ENCODE results near the gene ADPRS.

Gene ADPRS

DNA sequence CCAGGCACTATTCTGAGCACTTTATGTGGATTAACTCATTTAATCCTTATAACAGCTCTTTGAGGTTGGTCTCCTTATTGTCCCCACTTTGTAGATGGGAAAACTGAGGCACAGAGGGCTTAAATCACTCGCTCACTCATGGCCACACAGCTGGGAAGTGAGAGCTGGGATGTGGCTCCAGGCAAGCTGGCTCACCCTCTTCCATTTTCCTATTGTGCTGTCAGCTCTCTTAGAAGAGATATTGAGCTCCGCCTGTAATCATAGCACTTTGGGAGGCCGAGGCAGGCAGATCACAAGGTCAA is 40.2 kb downstream of the ADPRS start:
- DNase-seq (ENCODE audit: low read depth in 1 of 2, low spot score in 1 of 2) = no peak

DNA sequence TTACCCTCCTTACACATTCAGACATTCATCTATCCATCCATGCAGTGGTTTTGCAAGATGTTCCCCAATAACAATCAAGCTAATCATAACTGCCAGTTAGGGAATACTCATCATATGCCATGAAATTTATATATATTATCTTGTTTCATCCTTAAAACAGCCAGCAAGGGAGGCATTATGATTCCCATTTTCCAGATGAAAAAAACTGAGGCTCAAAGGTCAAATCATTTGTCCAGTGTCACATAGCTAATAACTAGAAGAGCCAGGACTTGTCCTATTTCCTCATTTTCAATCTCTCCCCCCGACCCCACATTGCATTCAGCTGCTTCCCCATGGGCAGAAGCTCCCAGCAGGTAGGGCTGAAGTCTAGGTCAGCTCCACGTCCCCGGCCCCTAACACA is 43.3 kb downstream of the ADPRS start:
- no peak for DNase-seq (ENCODE audit: low read depth in 1 of 2, low spot score in 1 of 2)

DNA sequence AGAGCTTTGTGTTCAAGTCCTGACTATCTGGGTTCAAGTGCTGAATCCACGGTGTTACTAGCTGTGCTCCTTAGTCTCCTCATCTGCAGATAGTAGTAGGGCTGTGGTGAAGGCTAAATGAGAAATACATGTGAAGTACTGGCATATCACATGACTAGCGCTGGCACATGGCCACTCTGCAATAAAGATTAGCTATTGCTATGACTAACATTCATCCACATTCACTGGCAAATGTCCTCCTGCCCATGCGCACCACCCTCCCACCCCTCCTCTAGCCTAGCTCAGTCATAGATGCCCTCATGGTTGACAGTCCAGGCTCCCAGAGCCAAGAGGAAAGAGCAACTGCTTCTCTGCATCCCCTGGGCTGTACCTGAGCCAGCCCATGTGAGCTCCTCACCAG is 44.8 kb downstream of the ADPRS start:
- no peak for DNase-seq (ENCODE audit: low read depth in 1 of 2, low spot score in 1 of 2)

DNA sequence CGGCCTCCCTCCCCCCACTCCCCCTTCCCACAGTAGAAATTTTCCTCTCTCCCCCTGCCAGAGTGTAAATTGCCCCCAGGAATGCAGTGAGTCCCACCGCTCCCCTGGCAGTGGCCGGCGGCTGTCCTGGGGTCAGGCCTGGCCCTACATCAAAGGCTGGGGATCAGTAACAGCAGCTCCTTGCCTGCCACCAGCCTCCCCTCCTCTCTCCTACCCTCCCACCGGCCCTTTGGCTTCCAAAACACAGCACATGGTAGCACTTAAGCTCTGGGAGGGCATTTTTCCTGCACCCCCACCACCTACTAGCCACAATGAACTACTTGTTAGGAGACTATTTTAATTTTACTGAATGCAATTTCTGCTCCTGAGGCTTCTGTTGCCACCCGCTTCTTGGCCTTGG is 45.3 kb downstream of the ADPRS start:
- DNase-seq (ENCODE audit: low read depth in 1 of 2, low spot score in 1 of 2) = no peak

DNA sequence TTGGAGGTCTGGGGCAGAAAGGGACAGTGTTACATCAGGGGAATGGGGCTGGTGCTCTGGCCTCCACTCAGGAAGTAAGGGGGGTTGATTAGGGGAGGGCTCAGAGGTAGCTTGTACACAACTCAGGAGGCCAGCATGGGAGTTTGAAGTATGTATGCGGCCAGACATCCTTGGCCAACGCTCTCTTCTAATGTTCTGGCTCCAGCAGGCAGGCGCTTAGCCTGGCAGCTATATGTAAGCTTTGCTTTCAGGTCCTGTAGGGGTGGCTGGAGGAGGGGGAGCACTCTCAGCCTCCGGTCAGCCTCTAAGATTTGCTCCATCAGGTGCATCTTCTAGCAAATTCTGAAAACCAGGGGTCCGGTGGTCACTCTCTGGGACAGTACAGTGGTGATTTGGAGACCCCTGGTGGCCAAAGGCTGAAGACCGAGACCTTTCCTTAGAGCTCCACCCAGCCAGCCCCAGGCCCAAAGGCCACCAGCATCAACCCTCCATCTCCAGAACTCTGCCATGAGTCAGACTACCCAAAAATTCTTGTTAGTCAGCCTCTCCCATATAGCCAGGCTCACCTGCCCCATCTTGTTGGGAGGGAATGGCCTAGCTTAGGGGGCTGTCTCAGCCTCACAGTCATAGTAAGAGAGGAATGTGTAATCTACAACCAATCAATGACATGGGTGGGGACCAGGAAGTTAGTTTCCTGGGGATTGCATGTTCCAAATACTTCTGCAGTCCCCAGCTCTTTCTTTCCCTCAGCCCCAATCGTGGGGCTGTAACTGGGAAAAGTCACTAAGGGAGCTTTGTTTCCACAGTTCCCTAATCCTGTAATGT is 46.0 kb downstream of the ADPRS start:
- no peak for DNase-seq (ENCODE audit: low read depth in 1 of 2, low spot score in 1 of 2)

DNA sequence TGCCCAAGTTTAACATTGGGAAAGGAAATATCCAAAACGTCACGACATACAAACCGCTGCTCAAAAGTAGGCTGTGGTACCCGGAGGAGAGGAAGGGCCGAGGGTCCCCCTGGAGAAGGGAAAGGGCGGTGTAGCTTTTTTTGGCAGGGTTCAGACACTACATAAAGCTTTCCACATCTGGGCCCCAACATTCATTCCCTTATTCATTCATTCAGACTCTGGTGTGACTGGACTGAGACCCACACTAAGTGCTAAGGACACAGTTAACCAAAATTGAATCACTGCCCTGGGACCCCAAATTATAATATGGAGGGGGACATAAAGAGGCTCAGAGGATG is 46.6 kb downstream of the ADPRS start:
- DNase-seq (ENCODE audit: low read depth in 1 of 2, low spot score in 1 of 2) = no peak

DNA sequence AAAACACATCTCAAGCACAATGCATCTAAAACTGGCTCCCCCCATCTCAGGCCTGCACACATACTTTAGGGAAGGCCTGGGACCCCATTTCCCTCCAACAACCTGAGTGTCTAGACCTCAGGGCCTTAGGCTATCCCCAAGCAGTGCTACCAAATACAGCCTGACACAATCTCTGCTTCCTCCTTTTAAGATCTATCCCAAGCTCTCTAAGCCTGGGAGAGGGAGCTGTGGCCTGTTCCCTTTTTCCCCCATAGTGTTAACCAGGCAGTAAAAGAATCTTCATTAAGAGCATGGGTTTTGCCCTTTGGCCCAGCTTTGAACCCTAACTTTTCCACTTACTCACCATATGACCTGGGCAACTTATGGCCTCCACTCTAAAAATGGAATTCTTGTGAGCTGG is 47.1 kb downstream of the ADPRS start:
- no peak for DNase-seq (ENCODE audit: low read depth in 1 of 2, low spot score in 1 of 2)

DNA sequence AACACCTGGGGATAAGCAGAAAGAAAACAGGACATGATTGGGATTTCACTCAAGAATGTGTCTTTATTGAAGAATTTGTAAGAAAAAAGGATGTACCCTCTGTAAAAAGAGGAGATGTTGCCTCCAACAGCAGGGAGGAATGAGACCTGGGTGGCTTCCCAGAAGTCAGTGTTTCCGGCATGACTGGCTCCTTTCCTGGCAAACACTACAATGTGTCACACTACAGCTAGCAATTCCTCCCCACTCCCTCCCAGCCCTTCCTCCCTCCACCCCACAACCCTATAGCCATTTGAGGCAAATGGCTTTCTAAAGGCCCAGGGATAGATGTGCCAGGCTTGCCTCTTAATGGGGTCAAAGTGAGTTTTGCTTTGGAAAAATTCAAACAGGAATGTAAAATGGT is 47.8 kb downstream of the ADPRS start:
- no peak for DNase-seq (ENCODE audit: low read depth in 1 of 2, low spot score in 1 of 2)

DNA sequence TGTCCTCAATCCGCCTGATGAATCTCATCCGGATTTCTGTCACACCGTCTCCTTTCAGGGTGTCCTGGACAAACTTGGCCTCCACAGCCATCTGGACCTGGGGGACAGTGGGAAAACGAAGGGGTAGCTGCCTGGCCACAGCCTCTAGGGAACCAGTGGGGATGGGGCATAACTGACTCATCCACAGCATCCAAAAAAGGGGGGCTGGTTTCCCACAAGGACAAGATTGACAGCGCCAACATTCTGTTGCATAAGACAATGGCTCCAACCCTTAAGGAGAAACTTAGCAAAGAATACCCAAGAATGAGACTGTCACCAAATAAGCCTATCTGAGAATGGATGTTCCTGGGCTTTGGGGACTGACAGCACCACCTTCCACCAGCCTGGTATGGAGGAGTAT is 48.5 kb downstream of the ADPRS start:
- no peak for DNase-seq (ENCODE audit: low read depth in 1 of 2, low spot score in 1 of 2)

DNA sequence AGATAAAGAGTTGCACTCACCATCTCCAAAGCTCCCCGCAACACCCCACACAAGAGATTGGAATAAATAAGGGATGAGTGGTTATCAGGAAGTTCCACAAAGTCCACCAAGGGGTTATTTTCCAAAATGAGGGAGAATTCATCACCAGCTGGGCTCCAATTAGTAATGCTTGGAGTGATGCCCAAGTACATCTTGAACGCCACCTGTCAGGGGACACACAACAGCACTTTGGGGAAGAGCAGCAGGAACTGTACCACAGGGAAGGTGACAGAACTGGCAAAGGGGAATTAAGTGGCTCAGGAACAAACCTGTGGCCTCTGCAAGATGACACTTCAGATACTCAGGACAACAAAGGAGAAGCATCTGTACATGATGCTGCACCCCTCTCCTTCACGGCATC is 49.1 kb downstream of the ADPRS start:
- DNase-seq (ENCODE audit: low read depth in 1 of 2, low spot score in 1 of 2) = no peak

DNA sequence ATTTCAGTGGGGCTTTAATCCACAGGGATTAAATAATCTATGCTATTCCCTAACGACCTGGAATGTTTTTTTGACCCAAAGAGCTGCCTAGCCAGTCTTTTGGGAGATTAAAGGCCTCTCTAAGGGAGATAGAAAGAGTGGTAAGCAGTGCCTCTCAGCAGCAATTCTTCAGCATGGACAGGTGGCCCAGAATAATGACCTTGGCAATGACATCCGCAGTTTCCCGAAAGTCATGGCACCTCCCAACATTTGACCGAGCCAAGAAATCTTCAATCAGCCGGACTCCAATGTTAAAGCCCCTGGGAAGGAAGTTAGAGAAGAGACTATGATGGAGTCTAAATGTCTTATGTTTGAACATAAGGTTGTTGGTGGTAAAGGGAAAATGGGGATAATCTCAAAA is 50.8 kb downstream of the ADPRS start:
- no peak for DNase-seq (ENCODE audit: low read depth in 1 of 2, low spot score in 1 of 2)

DNA sequence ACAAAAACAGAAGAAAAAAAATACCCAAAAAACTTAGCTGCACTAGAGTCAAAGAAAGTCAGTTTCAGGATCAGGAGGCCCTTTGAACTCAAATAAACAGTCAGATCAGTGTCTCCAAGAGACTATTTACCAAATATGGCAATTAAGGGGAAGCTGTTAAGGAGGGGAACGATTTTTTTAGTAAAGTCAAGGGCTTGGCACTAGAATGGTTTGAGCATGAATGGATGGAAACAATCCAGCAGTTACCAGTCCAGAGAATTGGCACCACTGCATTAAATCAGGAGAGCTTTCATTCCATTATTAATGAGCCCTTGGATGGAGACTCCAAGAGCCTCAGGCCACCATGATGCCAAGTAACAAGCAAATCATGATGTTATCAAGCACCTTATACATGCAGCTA is 53.4 kb downstream of the ADPRS start:
- no peak for DNase-seq (ENCODE audit: low read depth in 1 of 2, low spot score in 1 of 2)

DNA sequence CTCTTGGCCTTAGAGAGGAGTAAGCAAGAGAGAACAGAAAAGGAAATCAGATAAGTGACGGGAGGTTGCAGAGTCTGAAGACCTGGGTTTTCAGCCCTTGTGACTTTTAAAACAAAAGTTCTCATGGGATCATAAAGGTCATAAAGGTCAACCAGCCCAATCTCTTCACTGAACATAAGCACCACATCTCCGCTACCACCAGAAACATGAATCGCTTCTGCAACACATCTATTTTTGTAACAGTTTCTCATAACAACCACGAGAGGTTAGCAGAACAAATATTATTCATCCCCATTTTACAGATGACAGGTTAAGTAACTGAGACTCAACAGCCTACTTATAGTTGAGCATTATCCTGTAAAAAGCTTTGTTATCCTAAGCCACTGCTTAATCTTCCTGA is 54.7 kb downstream of the ADPRS start:
- no peak for DNase-seq (ENCODE audit: low read depth in 1 of 2, low spot score in 1 of 2)

Data from stimulated activated CD4-positive, alpha-beta T cell treated with anti-CD3 and anti-CD28 coated beads, Interleukin-15, amount 100 ng/mL, for 1 hour (primary cell).